Parathyroid adenoma (tissue), 2 donors: Measurements from ENCODE around the gene PDE5A.

ENCODE experiments used
- H2AFZ ChIP-seq: fragments of 300-600 bp; sonication (generic); one replicate; pipeline ENCODE4 v1.7.0; 2017; ENCODE audit warnings: antibody characterized with exemption, mild to moderate bottlenecking
- H3K27ac ChIP-seq: fragments of 300-600 bp; sonication (generic); one replicate; pipeline ENCODE4 v1.7.0; 2017
- H3K27me3 ChIP-seq: fragments of 300-600 bp; sonication (generic); one replicate; pipeline ENCODE4 v1.7.0; 2017; ENCODE audit warnings: low read length; ENCODE audit not compliant: control insufficient read depth, insufficient read depth
- H3K36me3 ChIP-seq: fragments of 300-600 bp; sonication (generic); one replicate; pipeline ENCODE4 v1.7.0; 2017; ENCODE audit warnings: low read length; ENCODE audit not compliant: control insufficient read depth, insufficient read depth
- H3K4me1 ChIP-seq: fragments of 300-600 bp; sonication (generic); one replicate; pipeline ENCODE4 v1.7.0; 2017; ENCODE audit warnings: control low read depth
- H3K4me2 ChIP-seq: fragments of 300-600 bp; sonication (generic); one replicate; pipeline ENCODE4 v1.7.0; 2017; ENCODE audit warnings: low read length
- H3K4me3 ChIP-seq: fragments of 300-600 bp; sonication (generic); one replicate; pipeline ENCODE4 v1.7.0; 2017; ENCODE audit warnings: low read depth, low read length
- H3K79me2 ChIP-seq: fragments of 300-600 bp; sonication (generic); one replicate; pipeline ENCODE4 v1.7.0; 2017; ENCODE audit warnings: control low read depth
- H3K9ac ChIP-seq: fragments of 300-600 bp; sonication (generic); one replicate; pipeline ENCODE4 v1.7.0; 2017; ENCODE audit warnings: mild to moderate bottlenecking
- H3K9me3 ChIP-seq: fragments of 300-600 bp; sonication (generic); one replicate; pipeline ENCODE4 v1.7.0; 2017; ENCODE audit warnings: low read length; ENCODE audit not compliant: control insufficient read depth
- TF ChIP-seq, protein P1 (sequence below): fragments of 300-600 bp; sonication (generic); IDR thresholded peaks from one replicate; pipeline ENCODE4 v1.7.0; 2017; ENCODE audit warnings: antibody characterized with exemption, mild to moderate bottlenecking
- donor health status: primary hyperparathyroidism.

Gene PDE5A

DNA sequence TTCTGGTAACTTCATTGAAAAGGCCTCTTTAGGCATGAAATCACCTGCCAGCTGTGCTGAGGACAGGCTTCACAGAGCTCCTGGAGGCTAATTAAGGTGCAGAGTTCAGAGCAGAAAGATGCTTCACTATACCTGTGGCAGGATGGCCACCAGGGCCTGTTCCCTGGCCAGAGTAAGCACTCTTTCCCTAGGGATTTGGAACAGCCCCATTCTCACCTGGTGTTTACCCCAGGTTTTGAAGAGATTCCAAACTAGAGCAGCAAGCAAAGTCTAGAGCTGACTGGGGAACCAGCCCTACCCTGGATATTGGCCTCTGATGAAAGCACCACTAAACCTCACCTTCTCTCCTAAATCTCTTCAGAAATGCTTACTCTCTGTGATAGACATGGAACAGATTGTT lies 148.8 kb downstream of the PDE5A start:
- Histone ChIP-seq H3K9me3 (no peaks in the 10 kb centered on the region), H3K36me3 (no peaks in the 10 kb centered on the region), H3K4me1 (no peaks in the 10 kb centered on the region), H3K27me3 (no peaks in the 10 kb centered on the region), H2AFZ (no peak overlapping the region), H3K27ac (no peak overlapping the region), H3K4me3 (no peak overlapping the region), H3K9ac (no peak overlapping the region), H3K79me2 (no peaks in the 10 kb centered on the region), H3K4me2 (no peak overlapping the region)
- TF ChIP-seq, protein P1, sequence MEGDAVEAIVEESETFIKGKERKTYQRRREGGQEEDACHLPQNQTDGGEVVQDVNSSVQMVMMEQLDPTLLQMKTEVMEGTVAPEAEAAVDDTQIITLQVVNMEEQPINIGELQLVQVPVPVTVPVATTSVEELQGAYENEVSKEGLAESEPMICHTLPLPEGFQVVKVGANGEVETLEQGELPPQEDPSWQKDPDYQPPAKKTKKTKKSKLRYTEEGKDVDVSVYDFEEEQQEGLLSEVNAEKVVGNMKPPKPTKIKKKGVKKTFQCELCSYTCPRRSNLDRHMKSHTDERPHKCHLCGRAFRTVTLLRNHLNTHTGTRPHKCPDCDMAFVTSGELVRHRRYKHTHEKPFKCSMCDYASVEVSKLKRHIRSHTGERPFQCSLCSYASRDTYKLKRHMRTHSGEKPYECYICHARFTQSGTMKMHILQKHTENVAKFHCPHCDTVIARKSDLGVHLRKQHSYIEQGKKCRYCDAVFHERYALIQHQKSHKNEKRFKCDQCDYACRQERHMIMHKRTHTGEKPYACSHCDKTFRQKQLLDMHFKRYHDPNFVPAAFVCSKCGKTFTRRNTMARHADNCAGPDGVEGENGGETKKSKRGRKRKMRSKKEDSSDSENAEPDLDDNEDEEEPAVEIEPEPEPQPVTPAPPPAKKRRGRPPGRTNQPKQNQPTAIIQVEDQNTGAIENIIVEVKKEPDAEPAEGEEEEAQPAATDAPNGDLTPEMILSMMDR = no peak

- Histone ChIP-seq H3K79me2 (no peaks in the 10 kb centered on the region), H3K4me1 (no peaks in the 10 kb centered on the region), H3K36me3 (no peaks in the 10 kb centered on the region), H3K9me3 (no peaks in the 10 kb centered on the region), H2AFZ (no peak overlapping the region), H3K27me3 (no peaks in the 10 kb centered on the region), H3K4me3 (no peak overlapping the region), H3K9ac (no peak overlapping the region), H3K27ac (no peak overlapping the region), H3K4me2 (no peak overlapping the region)
- TF ChIP-seq, protein P1 = no peak
Observed at GRCh38 chr4:119479180-119479808, 149.3 kb downstream of the PDE5A start.

DNA sequence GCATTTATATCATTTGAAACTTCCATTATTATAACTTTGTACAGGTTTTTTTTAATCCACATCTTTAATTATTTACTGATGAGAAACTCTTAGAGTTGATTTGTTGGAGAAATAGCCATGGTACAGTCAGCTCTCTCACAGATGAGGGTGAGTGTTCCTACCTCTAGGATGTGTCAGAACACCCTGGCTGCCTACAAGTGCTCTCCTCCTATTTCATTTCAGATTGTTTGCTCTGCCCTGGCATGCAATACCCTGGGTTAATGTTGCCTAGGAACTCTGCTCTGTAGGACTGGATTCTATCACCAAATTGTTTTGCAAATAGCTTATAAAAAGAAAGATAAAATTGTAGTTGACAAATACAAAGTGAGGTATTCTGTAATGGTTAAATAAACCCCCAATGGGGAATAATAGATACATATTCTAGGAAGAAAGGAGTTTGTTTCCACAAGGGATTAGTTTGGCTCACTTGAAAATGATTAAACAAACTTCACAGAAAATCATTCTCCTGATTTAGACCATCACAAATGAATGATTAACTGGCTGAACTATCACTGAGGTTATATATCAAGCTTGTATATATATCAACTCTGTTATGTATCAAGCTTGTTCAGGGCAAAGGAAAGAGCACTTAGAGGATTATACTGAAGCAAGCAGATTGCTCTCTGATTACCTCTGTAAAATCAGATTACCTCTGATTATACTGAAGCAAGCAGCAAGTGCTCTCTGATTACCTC lies 150.0 kb downstream of the PDE5A start:
- Histone ChIP-seq H3K36me3 (no peaks in the 10 kb centered on the region), H3K4me2 (no peak overlapping the region), H2AFZ (no peak overlapping the region), H3K79me2 (no peaks in the 10 kb centered on the region), H3K9ac (no peak overlapping the region), H3K4me1 (no peaks in the 10 kb centered on the region), H3K4me3 (no peak overlapping the region), H3K27ac (no peak overlapping the region), H3K27me3 (no peaks in the 10 kb centered on the region), H3K9me3 (no peaks in the 10 kb centered on the region)
- TF ChIP-seq, protein P1 = no peak

DNA sequence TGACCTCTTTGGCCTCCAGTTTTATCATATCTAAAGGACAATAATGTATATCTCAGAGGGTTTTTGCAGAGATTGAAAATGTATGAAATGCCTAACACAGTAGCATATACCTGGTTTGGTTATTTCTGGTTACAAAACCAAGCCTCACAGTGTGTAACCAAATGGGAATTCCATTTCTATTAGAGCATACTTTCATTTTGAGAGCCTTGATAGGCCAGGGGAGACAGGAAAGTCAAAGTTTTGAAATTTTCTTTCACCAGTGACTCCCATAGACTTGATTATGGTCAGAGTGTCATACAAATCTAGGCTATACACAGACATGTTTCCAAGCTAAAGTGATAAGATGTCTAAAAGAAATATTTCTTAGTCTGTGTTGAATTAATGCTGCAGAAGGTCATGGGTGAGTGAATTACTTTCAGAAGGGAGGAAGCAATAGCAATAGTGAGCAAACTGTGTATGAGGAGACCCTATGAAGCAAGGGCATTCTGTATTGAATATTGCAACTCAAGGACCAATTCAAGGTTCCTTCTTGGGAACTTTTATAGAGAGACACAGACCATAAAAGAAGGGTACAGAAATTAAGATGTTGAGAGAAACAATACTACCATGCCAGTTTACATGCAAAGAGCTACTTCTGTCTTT lies 151.1 kb downstream of the PDE5A start:
- no peak overlapping the region for H2AFZ ChIP-seq
- no peaks in the 10 kb centered on the region for H3K36me3 ChIP-seq
- no peak overlapping the region for H3K4me2 ChIP-seq
- no peak overlapping the region for H3K27ac ChIP-seq
- H3K4me3 ChIP-seq = no peak overlapping the region
- no peaks in the 10 kb centered on the region for H3K79me2 ChIP-seq
- TF ChIP-seq, protein P1 = no peak
- no peaks in the 10 kb centered on the region for H3K9me3 ChIP-seq
- no peaks in the 10 kb centered on the region for H3K27me3 ChIP-seq
- H3K4me1 ChIP-seq = no peaks in the 10 kb centered on the region
- no peak overlapping the region for H3K9ac ChIP-seq
